A673 (cell line): ENCODE data around the gene PRR9. TPM values are rescaled to one million over a fixed set of nuclear protein-coding genes. Genes with fewer than 3 reads are reported as not detected.
"Not testable (repeated sequence)": the region's sequence is repeated elsewhere in the genome, so short reads cannot be mapped to it uniquely, and the experiment has no call there.

Experiments
- BruUV-seq: library from RNA; stranded (reverse); fragments of 400-500 nt; replicated peaks from 2 replicates; lab custom pipeline; 2021; lab: Mats Ljungman, UMichigan
- CTCF ChIA-PET: fragments of 300-600 bp; sonication (Branson Sonifier 250); formaldehyde crosslinking; loops from one replicate; lab custom pipeline; 2022; ENCODE audit warnings: antibody characterized with exemption; lab: Charles Lee
- POLR2A ChIA-PET: fragments of 300-600 bp; sonication (Branson Sonifier 250); formaldehyde crosslinking; loops from one replicate; lab custom pipeline; 2022; ENCODE audit warnings: antibody characterized with exemption; ENCODE audit not compliant: low non-redundant PET; lab: Charles Lee
- DNase-seq: peaks from one replicate; pipeline ENCODE4 v3.0.0-alpha.2; 2015; ENCODE audit warnings: low spot score
- H3K27ac ChIP-seq: fragments of 200-600 bp; sonication (generic); 2 replicates; pipeline ENCODE4 v1.5.1; 2016; ENCODE audit warnings: mixed run types, low read depth, mild to moderate bottlenecking, mixed read lengths, antibody characterized with exemption, low read length; ENCODE audit not compliant: poor library complexity, severe bottlenecking
- H3K27me3 ChIP-seq: fragments of 200-600 bp; sonication (generic); replicated peaks from 2 replicates; pipeline ENCODE4 v1.6.1; 2017; ENCODE audit warnings: mixed run types, low read depth, mild to moderate bottlenecking, mixed read lengths, antibody characterized with exemption, low read length; ENCODE audit not compliant: insufficient read depth, poor library complexity
- H3K36me3 ChIP-seq: fragments of 200-600 bp; sonication (generic); 2 replicates; pipeline ENCODE4 v1.6.1; 2016; ENCODE audit warnings: mixed run types, mild to moderate bottlenecking, mixed read lengths, antibody characterized with exemption, low read length; ENCODE audit not compliant: insufficient read depth, poor library complexity, severe bottlenecking
- H3K4me1 ChIP-seq: fragments of 200-600 bp; sonication (generic); 2 replicates; pipeline ENCODE4 v1.6.1; 2017; ENCODE audit warnings: mixed run types, mild to moderate bottlenecking, mixed read lengths, antibody characterized with exemption, low read length; ENCODE audit not compliant: insufficient read depth, poor library complexity, severe bottlenecking
- H3K4me3 ChIP-seq: fragments of 200-600 bp; sonication (generic); 2 replicates; pipeline ENCODE4 v1.5.1; 2016; ENCODE audit warnings: low read depth, mixed run types, mild to moderate bottlenecking, mixed read lengths, low read length; ENCODE audit not compliant: poor library complexity, severe bottlenecking
- H3K9me3 ChIP-seq: fragments of 200-600 bp; sonication (generic); 2 replicates; pipeline ENCODE4 v1.6.1; 2016; ENCODE audit warnings: mixed run types, low read depth, mild to moderate bottlenecking, mixed read lengths, antibody characterized with exemption, low read length; ENCODE audit not compliant: poor library complexity, severe bottlenecking
- EZH2 ChIP-seq: fragments of 200-600 bp; sonication (generic); IDR thresholded peaks from 2 replicates; pipeline ENCODE4 v1.6.1; 2017; ENCODE audit warnings: borderline replicate concordance, low read depth, mild to moderate bottlenecking, mixed read lengths, antibody characterized with exemption, low read length; ENCODE audit not compliant: poor library complexity, severe bottlenecking
- intact Hi-C: fragments of 100-400 bp; cut with micrococcal nuclease; formaldehyde crosslinking; loops from one replicate; pipeline ENCODE4 v1.10.0; 2022; ENCODE audit not compliant: unreplicated experiment
- total RNA-seq: library from RNA; stranded (reverse); gene quantifications from 2 replicates; pipeline ENCODE4 v1.2.3, GENCODE V29; 2021
- TF ChIP-seq, protein P1 (sequence below): fragments of 300-800, 200-600 bp; sonication (generic); conservative IDR thresholded peaks from 2 replicates; pipeline ENCODE4 v1.5.1; 2017; ENCODE audit warnings: low read depth, mild to moderate bottlenecking, antibody characterized with exemption, low read length, moderate library complexity, mixed read lengths

PRR9 gene
- total RNA-seq, 1 experiment from 2014 or later: not detected

DNA sequence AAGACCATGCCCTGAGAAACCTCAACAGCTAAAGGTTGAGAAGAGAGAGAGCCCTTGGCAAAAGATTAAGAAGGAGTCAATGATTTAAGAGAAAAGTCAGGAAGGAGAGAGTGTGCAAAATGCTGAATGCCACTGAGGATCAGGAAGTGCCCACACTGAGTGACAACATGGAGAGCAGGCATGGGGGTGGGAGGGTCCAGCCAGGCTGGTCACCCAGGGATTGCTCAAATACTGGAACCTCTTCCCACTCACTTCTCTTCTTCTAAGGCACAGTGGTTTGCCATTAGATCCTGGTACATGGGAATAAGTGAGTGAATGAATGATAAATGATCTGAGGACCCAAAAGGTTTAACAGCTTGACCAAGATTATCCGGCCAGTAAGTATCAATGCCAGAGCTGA lies 11.1 kb downstream of the PRR9 start:
- intact Hi-C loops: loop anchor here (10.0 kb wide), 1 partner anchor 314 kb away; no protein-coding TSS in a partner anchor
- no peak for DNase-seq
- Histone ChIP-seq H3K36me3 (no peaks in the 10 kb centered on the region), H3K4me3 (no peak overlapping the region), H3K27ac (no peak overlapping the region), H3K9me3 (no peaks in the 10 kb centered on the region), H3K4me1 (no peaks in the 10 kb centered on the region), H3K27me3 (peaks cover 30% of the 10 kb centered on the region)
- CTCF ChIA-PET: no interaction called here
- BruUV-seq: no TSS peak
- POLR2A ChIA-PET: no interaction called here
- TF ChIP-seq EZH2: no peak
- TF ChIP-seq, protein P1, sequence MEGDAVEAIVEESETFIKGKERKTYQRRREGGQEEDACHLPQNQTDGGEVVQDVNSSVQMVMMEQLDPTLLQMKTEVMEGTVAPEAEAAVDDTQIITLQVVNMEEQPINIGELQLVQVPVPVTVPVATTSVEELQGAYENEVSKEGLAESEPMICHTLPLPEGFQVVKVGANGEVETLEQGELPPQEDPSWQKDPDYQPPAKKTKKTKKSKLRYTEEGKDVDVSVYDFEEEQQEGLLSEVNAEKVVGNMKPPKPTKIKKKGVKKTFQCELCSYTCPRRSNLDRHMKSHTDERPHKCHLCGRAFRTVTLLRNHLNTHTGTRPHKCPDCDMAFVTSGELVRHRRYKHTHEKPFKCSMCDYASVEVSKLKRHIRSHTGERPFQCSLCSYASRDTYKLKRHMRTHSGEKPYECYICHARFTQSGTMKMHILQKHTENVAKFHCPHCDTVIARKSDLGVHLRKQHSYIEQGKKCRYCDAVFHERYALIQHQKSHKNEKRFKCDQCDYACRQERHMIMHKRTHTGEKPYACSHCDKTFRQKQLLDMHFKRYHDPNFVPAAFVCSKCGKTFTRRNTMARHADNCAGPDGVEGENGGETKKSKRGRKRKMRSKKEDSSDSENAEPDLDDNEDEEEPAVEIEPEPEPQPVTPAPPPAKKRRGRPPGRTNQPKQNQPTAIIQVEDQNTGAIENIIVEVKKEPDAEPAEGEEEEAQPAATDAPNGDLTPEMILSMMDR: no peak

GRCh38 chr1:153229076-153229829 lies 11.9 kb downstream of the PRR9 start:
- not testable (repeated sequence) for H3K4me3 ChIP-seq

DNA sequence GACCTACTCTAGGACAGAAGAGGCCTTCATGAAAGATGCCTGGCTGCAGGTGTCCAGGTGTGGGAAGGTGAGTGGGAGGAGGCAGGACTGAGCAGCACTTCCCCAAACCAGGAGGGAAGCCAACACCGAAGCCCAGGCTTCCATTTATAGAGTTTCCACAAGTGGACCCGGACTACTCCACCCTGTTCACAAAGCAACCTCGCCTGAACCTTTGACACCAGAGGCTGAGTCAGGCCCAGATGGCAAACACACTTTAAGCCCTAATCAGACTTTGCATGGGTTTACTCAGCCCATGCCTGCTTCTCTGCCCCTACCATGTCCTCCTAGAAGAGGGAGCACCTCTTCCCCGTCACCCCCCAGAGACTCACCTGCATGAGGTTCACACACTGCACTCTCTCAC lies 14.0 kb downstream of the PRR9 start:
- no TSS peak for BruUV-seq
- Histone ChIP-seq H3K36me3 (no peaks in the 10 kb centered on the region), H3K9me3 (no peaks in the 10 kb centered on the region), H3K4me3 (no peak overlapping the region), H3K27me3 (peaks cover 37% of the 10 kb centered on the region), H3K27ac (no peak overlapping the region), H3K4me1 (no peaks in the 10 kb centered on the region)
- intact Hi-C loops: no loop called here
- ChIA-PET POLR2A (no interaction called here), CTCF (no interaction called here)
- TF ChIP-seq, protein P1: no peak
- no peak for TF ChIP-seq EZH2
- DNase-seq: no peak

More at GRCh38 chr1:153229076-153229829, 11.9 kb downstream of the PRR9 start:
- POLR2A ChIA-PET: interaction anchor here (0.6 kb wide), 1 partner anchor 502 kb away, joined by 3 read pairs; no protein-coding TSS in a partner anchor
- TF ChIP-seq, protein P1: peak; percentile 68
- H3K36me3 ChIP-seq, H3K4me1 ChIP-seq, H3K9me3 ChIP-seq, CTCF ChIA-PET, BruUV-seq, H3K27ac ChIP-seq: not testable (repeated sequence)
- peaks cover 30% of the 10 kb centered on the region for H3K27me3 ChIP-seq
- peak; percentile 59 for DNase-seq
- intact Hi-C loops: loop anchor here (10.0 kb wide), 1 partner anchor 314 kb away; no protein-coding TSS in a partner anchor
